DMS 273 (cell line): ENCODE measurements around the gene ZFAND2B.
"Not testable (repeated sequence)": the region's sequence is repeated elsewhere in the genome, so short reads cannot be mapped to it uniquely, and the experiment has no call there.

Experiments used
- DNase-seq: peaks from one replicate; lab custom pipeline; 2025; ENCODE audit not compliant: unreplicated experiment; lab: John Stamatoyannopoulos, UW

ZFAND2B gene

DNA sequence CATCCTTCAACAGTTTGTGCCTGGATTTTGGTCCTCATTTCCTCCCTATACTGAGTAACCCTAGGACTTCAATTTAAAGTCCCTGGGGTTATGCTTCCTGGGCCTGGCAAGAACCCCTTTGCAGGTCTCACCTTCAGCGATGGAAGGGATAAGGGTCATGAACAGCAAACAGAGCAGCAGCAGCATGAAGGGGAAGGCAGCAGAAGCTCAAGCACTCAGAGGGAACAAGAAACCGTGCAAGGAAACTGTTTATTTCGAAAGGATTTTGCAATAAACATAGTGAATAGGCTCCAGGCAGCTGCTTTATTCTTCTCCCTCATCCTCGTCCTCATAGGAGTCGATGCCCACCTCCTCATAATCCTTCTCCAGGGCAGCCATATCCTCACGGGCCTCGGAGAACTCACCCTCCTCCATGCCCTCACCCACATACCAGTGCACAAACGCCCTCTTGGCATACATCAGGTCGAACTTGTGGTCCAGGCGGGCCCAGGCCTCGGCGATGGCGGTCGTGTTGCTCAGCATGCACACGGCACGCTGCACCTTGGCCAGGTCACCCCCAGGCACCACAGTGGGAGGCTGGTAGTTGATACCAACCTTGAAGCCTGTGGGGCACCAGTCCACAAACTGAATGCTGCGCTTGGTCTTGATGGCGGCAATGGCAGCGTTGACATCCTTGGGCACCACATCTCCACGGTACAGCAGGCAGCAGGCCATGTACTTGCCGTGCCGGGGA, 43.6 kb downstream of the ZFAND2B start:
- DNase-seq = peak; percentile 44

DNA sequence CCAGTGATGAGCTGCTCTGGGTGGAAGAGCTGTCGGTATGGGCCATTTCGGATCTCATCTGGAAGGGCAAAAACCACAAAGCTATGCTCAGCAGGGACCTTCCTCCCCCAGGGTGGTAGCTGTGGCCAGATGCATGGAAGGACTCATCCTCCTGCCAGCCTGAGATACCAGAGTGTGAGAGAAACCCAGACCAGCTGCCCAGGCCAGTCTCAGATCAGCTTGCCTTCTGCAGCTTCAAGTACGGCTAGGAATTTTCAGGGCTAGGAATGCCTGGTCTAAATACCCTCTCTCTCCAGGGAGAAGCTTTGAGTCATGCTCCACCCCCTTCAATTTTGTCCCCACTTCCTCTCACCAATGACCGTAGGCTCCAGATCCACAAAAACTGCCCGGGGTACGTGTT, 45.1 kb downstream of the ZFAND2B start:
- DNase-seq = peak; percentile 48

DNA sequence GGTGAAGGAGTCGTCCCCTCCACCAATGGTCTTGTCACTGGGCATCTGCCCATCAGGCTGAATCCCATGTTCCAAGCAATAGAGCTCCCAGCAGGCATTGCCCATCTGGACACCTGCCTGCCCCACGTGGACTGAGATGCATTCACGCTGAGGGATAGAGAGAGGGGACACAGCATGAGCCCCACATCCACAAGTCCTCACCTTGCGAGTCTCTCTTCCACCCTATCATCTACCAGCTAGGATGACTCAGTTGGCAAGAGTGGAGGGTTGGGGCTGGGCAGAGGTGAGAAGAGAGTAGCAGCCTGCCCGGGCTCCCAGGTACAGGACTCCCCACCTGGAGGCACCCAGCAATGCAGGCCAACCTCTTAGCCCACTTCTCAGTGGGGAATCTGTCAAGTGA, 45.5 kb downstream of the ZFAND2B start:
- peak; percentile 48 for DNase-seq

DNA sequence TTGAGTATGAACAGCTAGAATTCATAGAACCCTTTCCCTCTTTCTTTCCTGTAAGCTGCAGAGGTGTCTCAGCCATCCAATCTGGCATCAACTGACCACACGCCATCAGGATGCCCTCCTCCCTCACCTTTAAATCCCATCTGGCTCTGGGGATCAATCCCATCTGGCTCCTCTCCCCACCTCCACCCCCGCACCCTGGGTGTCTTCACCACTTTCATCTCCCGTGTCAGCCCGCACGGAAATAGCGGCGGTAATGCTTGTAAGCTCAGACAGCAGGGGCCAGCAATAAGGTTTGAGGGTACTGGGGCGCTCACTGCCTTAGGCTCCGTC, 46.0 kb downstream of the ZFAND2B start:
- peak; percentile 81 for DNase-seq

DNA sequence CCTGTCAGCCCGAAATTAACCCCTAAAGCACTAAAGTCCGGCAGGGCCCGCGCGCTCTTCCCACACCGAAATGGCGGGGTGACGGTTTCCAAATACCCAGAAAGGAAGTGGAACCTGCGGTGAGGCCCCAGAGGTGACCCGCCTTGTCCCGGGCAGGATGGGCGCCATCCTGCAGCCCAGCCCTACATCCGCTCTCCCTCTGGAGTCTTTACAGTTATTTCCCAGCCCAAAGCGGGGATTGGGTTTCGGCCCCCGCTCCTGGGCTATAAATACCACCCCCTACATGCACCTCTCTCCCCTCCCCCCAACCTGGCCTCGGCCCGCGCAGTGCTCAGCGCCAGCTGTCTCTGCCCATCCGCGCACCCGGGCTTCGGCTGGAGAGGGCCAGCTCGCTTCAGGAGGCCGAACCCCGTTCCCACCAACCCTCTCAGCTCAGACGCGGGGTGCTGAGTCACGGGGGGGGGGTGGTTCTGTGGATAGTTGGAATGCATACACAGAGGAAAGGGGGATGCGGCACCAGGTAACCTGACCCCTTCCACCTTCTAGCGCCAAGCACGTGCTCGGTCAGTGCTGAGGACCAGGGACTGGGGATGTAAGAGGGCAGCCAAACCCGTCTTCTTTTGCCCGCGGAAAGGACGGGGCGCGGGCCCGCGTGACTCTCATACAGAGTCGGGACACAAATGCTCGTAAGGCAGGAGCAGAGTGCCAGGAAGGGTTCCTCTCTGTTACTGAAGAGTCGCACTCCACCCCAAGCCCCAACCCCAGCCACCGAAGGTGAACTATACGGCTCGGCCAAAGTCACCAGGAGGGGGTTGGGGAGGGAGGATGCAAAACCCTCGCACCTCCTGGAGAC, 46.5 kb downstream of the ZFAND2B start, which contains the start of gene TUBA4B:
TUBA4B (plus strand) TSS at position 344 of the 853 bp plus-strand sequence; CDS start at position 509, 165 bp downstream.
- DNase-seq = peak; percentile 89

DNA sequence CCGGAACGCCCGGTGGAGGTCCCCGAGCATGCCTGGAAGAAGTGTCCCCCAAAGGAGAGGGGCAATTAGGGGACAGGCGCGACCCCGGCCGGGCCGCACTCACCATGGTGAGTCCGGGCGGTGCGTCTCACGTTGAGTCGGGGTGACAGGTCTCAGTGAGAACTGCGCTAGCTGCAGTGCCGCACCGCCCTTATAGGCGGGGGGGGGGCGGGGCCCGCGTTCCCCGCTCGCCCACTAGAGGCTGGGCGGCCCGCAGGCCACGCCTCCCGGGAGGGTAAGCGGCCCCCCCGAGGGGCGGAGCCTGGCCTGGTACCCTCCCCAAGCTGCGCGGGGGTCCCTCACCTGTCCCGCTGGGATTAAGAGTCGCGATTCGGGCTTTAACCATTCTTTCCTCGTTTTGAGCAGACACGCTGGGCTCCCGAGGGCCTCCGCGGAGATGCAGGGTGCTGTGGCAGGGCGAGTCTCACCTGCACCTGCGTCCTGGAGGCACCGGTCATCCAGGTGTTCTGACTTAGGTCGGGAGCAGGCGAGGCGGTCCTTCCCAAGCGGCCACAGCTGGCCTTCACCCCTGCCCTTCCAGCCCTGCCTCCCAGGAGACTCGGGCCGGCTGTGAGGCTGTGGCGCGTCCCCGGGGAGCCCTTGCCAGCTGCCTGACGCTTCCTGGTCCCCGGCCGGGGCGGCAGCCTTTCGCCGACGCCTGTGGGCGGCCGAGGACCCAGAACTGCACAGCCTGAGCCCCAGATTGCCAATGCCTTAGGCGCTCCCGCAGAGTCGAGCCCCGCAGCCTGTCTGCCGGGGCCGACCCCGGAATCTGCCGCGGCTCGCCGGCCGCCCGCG, 47.4 kb downstream of the ZFAND2B start, which contains the start of gene TUBA4A:
TUBA4A (minus strand) TSS at position 166 of the 837 bp plus-strand sequence; CDS start at position 106, 60 bp downstream.
- DNase-seq = peak; percentile 95

DNA sequence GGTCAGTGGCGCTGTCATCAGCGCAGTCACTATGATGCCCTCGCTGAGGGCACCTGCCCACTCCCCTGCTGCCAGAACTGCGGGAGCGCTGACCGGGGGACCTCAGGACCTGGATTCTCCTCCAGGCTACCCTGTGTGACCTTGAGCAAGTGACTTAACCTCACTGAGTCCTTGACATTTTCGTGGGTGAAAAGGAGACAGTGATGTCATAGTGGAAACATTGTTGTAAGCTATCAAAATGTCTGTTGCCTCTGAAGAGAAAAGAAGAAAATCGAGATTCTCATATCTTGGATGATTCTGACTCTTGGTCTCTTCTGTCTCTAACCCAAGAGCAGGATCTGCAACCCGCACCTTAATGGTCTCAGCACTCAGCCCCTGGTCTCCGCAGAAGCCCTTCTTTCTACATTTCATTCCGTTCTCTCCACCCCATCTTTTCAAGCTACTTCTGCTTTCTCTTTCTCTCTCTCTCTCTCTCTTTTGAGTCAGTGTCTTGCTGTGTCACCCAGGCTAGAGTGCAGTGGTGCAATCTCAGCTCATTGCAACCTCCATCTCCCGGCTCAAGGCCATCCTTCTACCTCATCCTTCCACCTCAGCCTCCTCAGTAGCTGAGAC, 48.1 kb downstream of the ZFAND2B start:
- DNase-seq = no peak

DNA sequence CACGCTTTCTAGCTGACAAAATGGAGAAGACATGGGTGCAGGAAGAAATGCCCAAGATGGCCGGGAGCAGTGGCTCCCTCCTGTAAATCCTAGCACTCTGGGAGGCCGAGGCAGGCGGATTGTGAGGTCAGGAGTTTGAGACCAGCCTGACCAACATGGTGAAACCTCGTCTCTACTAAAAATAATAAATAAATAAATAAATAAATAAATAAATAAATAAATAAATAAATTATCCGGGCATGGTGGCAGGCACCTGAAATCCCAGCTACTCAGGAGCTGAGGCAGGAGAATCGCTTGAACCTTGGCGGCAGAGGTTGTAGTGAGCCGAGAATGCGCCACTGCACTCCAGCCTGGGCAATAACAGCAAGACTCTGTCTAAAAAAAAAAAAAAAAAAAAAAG, 52.4 kb downstream of the ZFAND2B start:
- DNase-seq = not testable (repeated sequence)
